ENCODE results near the gene CMTM4.

CMTM4 gene

GRCh38 chr16:66696669-66697630 is at the start of gene CMTM4:
CMTM4 (minus strand) TSS chr16:66696743; CDS start chr16:66696525, 218 bp downstream.
- TF ChIP-seq ZBTB7A (IDR thresholded peaks at IDR 0.05; ENCODE audit: low read depth), result 0 out of 2 replicates have a peak, but pooled peaks have one; percentile 71
- no peak for TF ChIP-seq MAX (IDR thresholded peaks at IDR 0.05)
- peak; percentile 55; the same call in 1 of the 2 replicates for TF ChIP-seq TAF1 (IDR thresholded peaks at IDR 0.05; ENCODE audit: low read depth)
- TF ChIP-seq, protein P1, sequence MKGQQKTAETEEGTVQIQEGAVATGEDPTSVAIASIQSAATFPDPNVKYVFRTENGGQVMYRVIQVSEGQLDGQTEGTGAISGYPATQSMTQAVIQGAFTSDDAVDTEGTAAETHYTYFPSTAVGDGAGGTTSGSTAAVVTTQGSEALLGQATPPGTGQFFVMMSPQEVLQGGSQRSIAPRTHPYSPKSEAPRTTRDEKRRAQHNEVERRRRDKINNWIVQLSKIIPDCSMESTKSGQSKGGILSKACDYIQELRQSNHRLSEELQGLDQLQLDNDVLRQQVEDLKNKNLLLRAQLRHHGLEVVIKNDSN (IDR thresholded peaks at IDR 0.05), result 0 out of 2 replicates have a peak, but pooled peaks have one; percentile 3
- TF ChIP-seq YY1 (IDR thresholded peaks at IDR 0.05; ENCODE audit: low read depth), result peak; percentile 51; the same call in 1 of the 2 replicates

DNA sequence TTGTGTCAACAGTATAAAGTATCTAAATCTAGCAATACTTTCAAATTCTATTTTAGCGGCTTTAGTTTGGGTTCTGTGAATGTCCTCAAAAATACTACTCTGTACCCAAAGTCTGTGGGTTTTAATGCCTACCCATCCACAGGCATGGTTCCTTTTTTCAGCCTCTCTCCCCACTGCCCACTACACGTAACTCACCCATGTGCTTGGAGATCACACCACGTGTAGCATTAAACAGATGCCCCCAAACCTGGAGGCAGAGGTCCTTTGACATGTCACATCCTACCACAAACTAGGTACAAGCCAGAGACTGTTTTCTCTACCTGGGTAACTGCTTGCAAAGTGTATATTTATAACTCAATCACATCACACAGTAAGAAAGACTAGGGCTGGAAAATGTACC is 49.5 kb upstream of the CMTM4 start:
- TF ChIP-seq MAX (IDR thresholded peaks at IDR 0.05) (no peak), REST (IDR thresholded peaks at IDR 0.05; ENCODE audit: low read depth) (no peak), RAD21 (IDR thresholded peaks at IDR 0.05; ENCODE audit: low read depth) (no peak), EP300 (IDR thresholded peaks at IDR 0.05; ENCODE audit: borderline replicate concordance) (no peak), TCF12 (IDR thresholded peaks at IDR 0.05; ENCODE audit: low read depth) (no peak), CREB1 (IDR thresholded peaks at IDR 0.05; ENCODE audit: low read depth) (no peak), FOXM1 (IDR thresholded peaks at IDR 0.05; ENCODE audit: borderline replicate concordance, low read depth) (no peak), ZBTB7A (IDR thresholded peaks at IDR 0.05; ENCODE audit: low read depth) (no peak), CEBPB (IDR thresholded peaks at IDR 0.05) (no peak), YY1 (IDR thresholded peaks at IDR 0.05; ENCODE audit: low read depth) (no peak), EGR1 (IDR thresholded peaks at IDR 0.05) (no peak), TEAD4 (IDR thresholded peaks at IDR 0.05) (no peak), NFIC (IDR thresholded peaks at IDR 0.05) (no peak), TAF1 (IDR thresholded peaks at IDR 0.05; ENCODE audit: low read depth) (no peak)
- TF ChIP-seq, protein P1 (IDR thresholded peaks at IDR 0.05), result no peak

DNA sequence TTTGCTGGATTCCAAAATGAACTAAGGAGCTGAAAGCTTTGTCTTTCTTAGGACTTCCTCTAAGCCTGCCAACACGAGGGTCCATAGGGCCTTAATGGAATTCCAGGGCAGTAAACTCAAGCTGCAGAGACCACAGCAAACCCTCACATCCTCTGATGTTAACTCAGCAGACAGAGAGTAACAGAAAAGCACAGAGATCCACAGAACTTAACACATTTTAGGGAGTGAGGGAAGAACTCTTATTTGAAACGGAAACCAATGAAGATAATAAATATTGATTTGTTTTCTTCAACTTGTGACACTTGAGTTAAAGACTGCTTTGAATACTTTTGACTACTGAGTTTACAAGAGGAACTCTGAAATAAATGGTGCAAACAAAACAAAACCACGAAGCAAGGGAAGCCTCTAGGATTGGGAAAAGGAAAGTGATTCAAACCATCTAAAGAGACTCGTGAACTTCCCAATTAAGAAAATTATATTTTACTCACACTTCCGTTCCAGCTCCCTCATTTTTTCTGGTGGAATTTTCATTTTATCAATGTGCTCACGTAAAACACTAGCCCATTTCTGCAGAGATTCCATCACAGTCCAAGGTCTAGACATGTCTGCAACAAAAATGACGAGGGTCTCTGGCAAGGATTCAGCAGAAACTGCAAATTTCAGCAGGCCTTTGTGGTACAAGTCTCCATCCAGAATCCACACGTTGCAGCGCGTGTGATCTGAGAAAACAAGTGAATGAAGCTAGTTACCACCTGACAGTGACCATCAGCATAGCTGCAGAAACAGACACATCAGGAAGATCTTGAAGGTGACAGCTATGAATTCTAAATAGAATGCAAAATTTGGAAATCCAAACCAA is 45.6 kb upstream of the CMTM4 start:
- no peak for TF ChIP-seq RAD21 (IDR thresholded peaks at IDR 0.05; ENCODE audit: low read depth)
- TF ChIP-seq NFIC (IDR thresholded peaks at IDR 0.05), result no peak
- no peak for TF ChIP-seq REST (IDR thresholded peaks at IDR 0.05; ENCODE audit: low read depth)
- no peak for TF ChIP-seq CEBPB (IDR thresholded peaks at IDR 0.05)
- TF ChIP-seq, protein P1 (IDR thresholded peaks at IDR 0.05), result no peak
- TF ChIP-seq TAF1 (IDR thresholded peaks at IDR 0.05; ENCODE audit: low read depth), result no peak
- TF ChIP-seq TCF12 (IDR thresholded peaks at IDR 0.05; ENCODE audit: low read depth), result no peak
- TF ChIP-seq YY1 (IDR thresholded peaks at IDR 0.05; ENCODE audit: low read depth), result no peak
- TF ChIP-seq EP300 (IDR thresholded peaks at IDR 0.05; ENCODE audit: borderline replicate concordance), result no peak
- no peak for TF ChIP-seq CREB1 (IDR thresholded peaks at IDR 0.05; ENCODE audit: low read depth)
- TF ChIP-seq FOXM1 (IDR thresholded peaks at IDR 0.05; ENCODE audit: borderline replicate concordance, low read depth), result no peak
- TF ChIP-seq ZBTB7A (IDR thresholded peaks at IDR 0.05; ENCODE audit: low read depth), result no peak

- TF ChIP-seq TCF12 (IDR thresholded peaks at IDR 0.05; ENCODE audit: low read depth) (no peak), MAX (IDR thresholded peaks at IDR 0.05) (peak; percentile 38; the same call in 1 of the 2 replicates), TEAD4 (IDR thresholded peaks at IDR 0.05) (no peak), TAF1 (IDR thresholded peaks at IDR 0.05; ENCODE audit: low read depth) (no peak), REST (IDR thresholded peaks at IDR 0.05; ENCODE audit: low read depth) (no peak), FOXM1 (IDR thresholded peaks at IDR 0.05; ENCODE audit: borderline replicate concordance, low read depth) (no peak), NFIC (IDR thresholded peaks at IDR 0.05) (peak; percentile 75), YY1 (IDR thresholded peaks at IDR 0.05; ENCODE audit: low read depth) (0 out of 2 replicates have a peak, but pooled peaks have one; percentile 33), EGR1 (IDR thresholded peaks at IDR 0.05) (no peak), CEBPB (IDR thresholded peaks at IDR 0.05) (peak; percentile 59; the same call in 1 of the 2 replicates)
Observed at GRCh38 chr16:66741169-66741900, 44.8 kb upstream of the CMTM4 start.

Data from Ishikawa (cell line).